Stimulated activated naive CD8-positive, alpha-beta T cell treated with anti-CD3 and anti-CD28 coated beads, Interleukin-15, amount 100 ng/mL, for 72 hours (primary cell): ENCODE data around the gene UBE2B.

ENCODE experiments used
- ATAC-seq: fragments of 150-1000 bp; cut with Tn5 transposase; 2 replicates; pipeline ENCODE4 v1.10.0; 2021; ENCODE audit warnings: mild to moderate bottlenecking, moderate library complexity
- DNase-seq, 2 donors: peaks; one replicate each; pipeline ENCODE4 v3.0.0; 2021 to 2022
- H3K27ac Mint-ChIP-seq, 2 donors: one replicate each; pipeline ENCODE4 v1.8.0; 2022; ENCODE audit warnings: mild to moderate bottlenecking in 2 of 2, mixed read lengths in 2 of 2, moderate library complexity in 2 of 2
- H3K27me3 Mint-ChIP-seq: one replicate; pipeline ENCODE4 v1.8.0; 2022; ENCODE audit warnings: mixed read lengths
- H3K4me1 Mint-ChIP-seq: one replicate; pipeline ENCODE4 v1.8.0; 2022; ENCODE audit warnings: mild to moderate bottlenecking, mixed read lengths
- H3K4me3 Mint-ChIP-seq, 2 donors: one replicate each; pipeline ENCODE4 v1.8.0; 2022; ENCODE audit warnings: mild to moderate bottlenecking in 2 of 2, mixed read lengths in 2 of 2, moderate library complexity in 1 of 2
- H3K9me3 Mint-ChIP-seq, 2 donors: one replicate each; pipeline ENCODE4 v1.8.0; 2022; ENCODE audit warnings: mixed read lengths in 2 of 2

UBE2B gene

DNA sequence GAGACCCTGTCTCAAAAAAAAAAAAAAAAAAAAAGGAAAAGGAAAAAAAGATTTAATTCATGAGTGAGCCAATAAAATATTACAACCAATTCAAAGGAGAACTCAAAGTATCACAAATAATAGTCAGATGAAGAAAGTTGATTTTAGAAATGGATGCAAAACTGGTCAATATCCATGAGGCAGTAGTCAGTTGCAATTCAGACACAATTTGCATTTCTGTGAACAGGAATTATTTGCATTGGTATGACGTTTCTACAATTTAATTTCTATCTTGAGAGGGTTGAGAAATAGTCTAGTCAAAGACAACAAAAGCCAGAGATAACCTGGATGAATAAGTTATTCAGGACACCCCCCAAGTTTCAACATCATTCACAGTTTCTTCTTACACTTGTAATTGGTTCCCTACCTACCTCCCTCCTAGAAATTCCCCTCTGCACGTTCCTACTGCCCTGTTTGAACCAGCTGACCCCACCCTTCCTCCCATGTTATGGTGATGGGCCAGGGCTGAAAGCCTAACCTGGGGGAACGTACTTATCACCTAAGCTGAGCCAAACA is 68.9 kb downstream of the UBE2B start:
- Mint-ChIP-seq H3K27me3 (no peaks in the 10 kb centered on the region), H3K9me3 (no peaks in the 10 kb centered on the region), H3K4me3 (no peak overlapping the region), H3K27ac (no peak overlapping the region), H3K4me1 (peaks cover 27% of the 10 kb centered on the region)
- ATAC-seq (no peak), DNase-seq (no peak)
